Natural killer cell (primary cell): ENCODE results near the gene KDM4C. TPM values are rescaled to one million over a fixed set of nuclear protein-coding genes. Genes with fewer than 3 reads are reported as not detected.

Source experiments
- ATAC-seq, 3 donors: fragments of 150-1000 bp in 2 of 3; fragments of 200-7000 bp in 1 of 3; cut with Tn5 transposase; 1 replicate in 1 of 3; 2 replicates in 2 of 3; pipeline ENCODE4 v1.10.0; 2021; ENCODE audit warnings: mild to moderate bottlenecking in 2 of 3, moderate library complexity in 2 of 3
- DNase-seq, 2 donors: peaks; one replicate each; pipeline versions ENCODE4 v3.0.0 to v3.0.0-alpha.2; 2013 to 2021; ENCODE audit warnings: mixed read lengths in 1 of 2
- H3K27ac ChIP-seq: one replicate; pipeline ENCODE4 v1.5.1; 2013; ENCODE audit warnings: mild to moderate bottlenecking, low read length
- H3K27me3 ChIP-seq: one replicate; pipeline ENCODE4 v1.6.1; 2013; ENCODE audit warnings: low read length; ENCODE audit not compliant: control insufficient read depth, insufficient read depth
- H3K36me3 ChIP-seq: one replicate; pipeline ENCODE4 v1.6.1; 2013; ENCODE audit warnings: low read length; ENCODE audit not compliant: control insufficient read depth, insufficient read depth
- H3K4me1 ChIP-seq: one replicate; pipeline ENCODE4 v1.6.1; 2013; ENCODE audit warnings: low read length; ENCODE audit not compliant: control insufficient read depth, insufficient read depth
- H3K4me3 ChIP-seq: one replicate; pipeline ENCODE4 v1.5.1; 2013; ENCODE audit warnings: low read length
- H3K9me3 ChIP-seq: one replicate; pipeline ENCODE4 v1.6.1; 2013; ENCODE audit warnings: low read length; ENCODE audit not compliant: control insufficient read depth, insufficient read depth
- H3K27ac Mint-ChIP-seq, 2 donors: one replicate each; pipeline ENCODE4 v1.8.0; 2022; ENCODE audit warnings: mild to moderate bottlenecking in 2 of 2, mixed read lengths in 2 of 2, moderate library complexity in 1 of 2
- H3K27me3 Mint-ChIP-seq, 2 donors: one replicate each; pipeline ENCODE4 v1.8.0; 2022; ENCODE audit warnings: low read depth in 2 of 2, mixed read lengths in 2 of 2
- H3K36me3 Mint-ChIP-seq: one replicate; pipeline ENCODE4 v1.8.0; 2022; ENCODE audit warnings: mixed read lengths
- H3K4me1 Mint-ChIP-seq, 2 donors: one replicate each; pipeline ENCODE4 v1.8.0; 2022; ENCODE audit warnings: mixed read lengths in 2 of 2
- H3K4me3 Mint-ChIP-seq: one replicate; pipeline ENCODE4 v1.8.0; 2022; ENCODE audit warnings: mild to moderate bottlenecking, moderate library complexity, mixed read lengths
- H3K9me3 Mint-ChIP-seq, 2 donors: one replicate each; pipeline ENCODE4 v1.8.0; 2022; ENCODE audit warnings: mixed read lengths in 2 of 2
- WGBS: methylation state at CpG from one replicate; pipeline ENCODE4 v1.1.7; 2013; ENCODE audit warnings: missing lambda C conversion rate; ENCODE audit not compliant: insufficient coverage; 5-methylcytosine and 5-hydroxymethylcytosine counted together
- intact Hi-C: fragments of 100-400 bp; cut with micrococcal nuclease; formaldehyde crosslinking; loops from one replicate; pipeline ENCODE4 v1.14.2; 2022
- total RNA-seq, 4 donors: library from RNA; stranded (reverse); fragments of 120-200 nt in 1 of 4; gene quantifications; one replicate each; pipeline versions ENCODE4 v1.2.3 to v1.2.4, GENCODE V29; 2013 to 2022
- TF ChIP-seq, protein P1 (sequence below): fragments of 200-600 bp; IDR thresholded peaks from one replicate; pipeline ENCODE4 v1.8.0; 2022; ENCODE audit warnings: antibody characterized with exemption

KDM4C gene
- total RNA-seq, 3 donors from 2014 or later (not counting 1 experiment from before 2014, with no cell fraction given) = 115 to 137 (median 116) TPM

DNA sequence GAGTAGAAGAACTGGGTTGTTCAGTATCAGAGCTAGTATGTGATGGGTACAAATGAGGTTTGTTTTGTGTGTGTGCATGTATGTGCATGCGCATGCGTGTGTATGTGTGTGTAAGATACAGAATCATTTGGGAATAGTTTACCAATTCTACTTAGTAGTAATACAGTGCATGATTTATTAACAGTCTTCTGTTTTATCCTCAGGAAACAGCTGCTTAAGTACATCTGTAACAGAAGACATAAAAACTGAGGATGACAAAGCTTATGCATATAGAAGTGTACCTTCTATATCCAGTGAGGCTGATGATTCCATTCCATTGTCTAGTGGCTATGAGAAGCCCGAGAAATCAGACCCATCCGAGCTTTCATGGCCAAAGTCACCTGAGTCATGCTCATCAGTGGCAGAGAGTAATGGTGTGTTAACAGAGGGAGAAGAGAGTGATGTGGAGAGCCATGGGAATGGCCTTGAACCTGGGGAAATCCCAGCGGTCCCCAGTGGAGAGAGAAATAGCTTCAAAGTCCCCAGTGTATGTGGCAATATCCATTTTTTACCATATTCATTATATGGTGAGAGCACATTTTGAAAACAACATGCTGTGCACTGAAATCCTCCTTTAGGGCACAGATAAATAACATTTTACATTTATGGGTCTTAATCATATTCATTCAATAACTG, 228.5 kb downstream of the KDM4C start:
- intact Hi-C loops = no loop called here
- Histone ChIP-seq H3K4me1 (no peaks in the 10 kb centered on the region), H3K9me3 (no peaks in the 10 kb centered on the region), H3K27ac (no peak overlapping the region), H3K4me3 (no peak overlapping the region), H3K36me3 (peaks cover 56% of the 10 kb centered on the region), H3K27me3 (no peaks in the 10 kb centered on the region)
- no peak overlapping the region for H3K4me3 Mint-ChIP-seq
- TF ChIP-seq, protein P1, sequence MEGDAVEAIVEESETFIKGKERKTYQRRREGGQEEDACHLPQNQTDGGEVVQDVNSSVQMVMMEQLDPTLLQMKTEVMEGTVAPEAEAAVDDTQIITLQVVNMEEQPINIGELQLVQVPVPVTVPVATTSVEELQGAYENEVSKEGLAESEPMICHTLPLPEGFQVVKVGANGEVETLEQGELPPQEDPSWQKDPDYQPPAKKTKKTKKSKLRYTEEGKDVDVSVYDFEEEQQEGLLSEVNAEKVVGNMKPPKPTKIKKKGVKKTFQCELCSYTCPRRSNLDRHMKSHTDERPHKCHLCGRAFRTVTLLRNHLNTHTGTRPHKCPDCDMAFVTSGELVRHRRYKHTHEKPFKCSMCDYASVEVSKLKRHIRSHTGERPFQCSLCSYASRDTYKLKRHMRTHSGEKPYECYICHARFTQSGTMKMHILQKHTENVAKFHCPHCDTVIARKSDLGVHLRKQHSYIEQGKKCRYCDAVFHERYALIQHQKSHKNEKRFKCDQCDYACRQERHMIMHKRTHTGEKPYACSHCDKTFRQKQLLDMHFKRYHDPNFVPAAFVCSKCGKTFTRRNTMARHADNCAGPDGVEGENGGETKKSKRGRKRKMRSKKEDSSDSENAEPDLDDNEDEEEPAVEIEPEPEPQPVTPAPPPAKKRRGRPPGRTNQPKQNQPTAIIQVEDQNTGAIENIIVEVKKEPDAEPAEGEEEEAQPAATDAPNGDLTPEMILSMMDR = no peak
- peaks cover 28% of the 10 kb centered on the region for H3K36me3 Mint-ChIP-seq
- H3K9me3 Mint-ChIP-seq = no peaks in the 10 kb centered on the region
- no peaks in the 10 kb centered on the region for H3K27me3 Mint-ChIP-seq
- DNase-seq (no peak), ATAC-seq (no peak)
- H3K27ac Mint-ChIP-seq = no peak overlapping the region
- H3K4me1 Mint-ChIP-seq = peaks cover 0 to 14% of the 10 kb centered on the region in 2 donors
- 75% methylated on average over 4 of the region's 5 CpGs for WGBS

DNA sequence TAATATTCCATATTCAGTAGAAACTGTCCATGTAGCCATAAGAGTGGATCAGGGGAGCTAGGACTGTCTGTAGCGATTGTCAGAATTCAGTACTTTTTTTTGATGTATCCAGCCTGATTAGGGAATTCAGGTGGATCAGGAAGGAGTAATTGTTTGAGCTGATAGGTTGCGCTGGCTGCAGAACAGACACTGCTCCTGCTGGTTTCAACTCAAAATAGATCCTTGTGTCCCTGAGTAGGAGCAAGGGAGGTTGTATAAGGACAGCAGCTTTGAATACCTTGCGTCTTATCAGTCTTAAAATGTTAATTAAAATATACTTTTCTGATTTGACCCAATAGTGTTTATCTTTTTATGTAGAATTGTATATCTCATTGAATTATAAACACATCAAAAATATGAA, 229.6 kb downstream of the KDM4C start:
- no peaks in the 10 kb centered on the region for H3K4me1 ChIP-seq
- peaks cover 61% of the 10 kb centered on the region for H3K36me3 ChIP-seq
- H3K4me3 ChIP-seq = no peak overlapping the region
- H3K9me3 Mint-ChIP-seq = no peaks in the 10 kb centered on the region
- H3K27me3 ChIP-seq = no peaks in the 10 kb centered on the region
- ATAC-seq = no peak
- H3K27me3 Mint-ChIP-seq = no peaks in the 10 kb centered on the region
- no peak overlapping the region for H3K4me3 Mint-ChIP-seq
- H3K4me1 Mint-ChIP-seq = peaks cover 0 to 9% of the 10 kb centered on the region in 2 donors
- intact Hi-C loops = no loop called here
- TF ChIP-seq, protein P1 = no peak
- no peak overlapping the region for H3K27ac ChIP-seq
- no peak overlapping the region for H3K27ac Mint-ChIP-seq
- no peaks in the 10 kb centered on the region for H3K9me3 ChIP-seq
- no peak for DNase-seq
- peaks cover 28% of the 10 kb centered on the region for H3K36me3 Mint-ChIP-seq
- WGBS = 98% methylated on average over 2 of the region's 3 CpGs

DNA sequence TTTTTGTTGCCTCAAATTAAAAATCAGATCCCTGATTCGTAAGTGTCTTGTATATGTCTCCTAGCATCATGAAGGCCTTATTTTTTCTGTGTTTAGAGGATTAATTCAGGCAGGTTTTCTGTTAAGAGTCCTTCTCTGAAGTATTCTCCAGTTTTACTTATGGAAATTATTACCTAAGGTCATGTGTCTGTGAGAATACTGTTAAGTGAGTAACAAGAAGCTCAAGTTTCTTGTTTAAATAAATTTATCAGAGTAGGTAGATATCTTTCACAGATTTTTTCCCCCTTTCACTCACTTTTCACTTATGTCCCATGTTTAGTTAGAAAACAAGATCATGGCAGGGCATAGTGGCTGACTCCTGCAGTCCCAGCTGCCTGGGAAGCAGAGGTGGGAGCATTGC, 233.6 kb downstream of the KDM4C start:
- H3K4me1 ChIP-seq = no peaks in the 10 kb centered on the region
- Mint-ChIP-seq H3K4me3 (no peak overlapping the region), H3K27me3 (no peaks in the 10 kb centered on the region), H3K36me3 (peaks cover 15% of the 10 kb centered on the region), H3K4me1 (peaks cover 0 to 14% of the 10 kb centered on the region in 2 donors), H3K9me3 (no peaks in the 10 kb centered on the region), H3K27ac (no peak overlapping the region)
- intact Hi-C loops = no loop called here
- H3K27ac ChIP-seq = no peak overlapping the region
- TF ChIP-seq, protein P1 = no peak
- H3K36me3 ChIP-seq = peaks cover 67% of the 10 kb centered on the region
- H3K27me3 ChIP-seq = no peaks in the 10 kb centered on the region
- no peaks in the 10 kb centered on the region for H3K9me3 ChIP-seq
- WGBS = 100% methylated on average over 1 of the region's 1 CpG
- DNase-seq = no peak
- no peak for ATAC-seq
- no peak overlapping the region for H3K4me3 ChIP-seq
